Measurements from ENCODE around the gene SLC15A3.

GRCh38 chr11:60921777-60922335 lies 30.1 kb downstream of the SLC15A3 start:
- TF ChIP-seq CTCF (IDR thresholded peaks at IDR 0.05) (no peak), ZNF423 (CRISPR knock-in tag; IDR thresholded peaks at IDR 0.05) (no peak)
